Erythroblast (primary cell): ENCODE results near the gene SLC35F3.
A peak's percentile ranks its signal among the peaks of the same experiment; 100 is the strongest.

Experiments used
- DNase-seq, 2 experiments: peaks; one replicate each; lab custom pipeline; 2025; lab: John Stamatoyannopoulos, UW
- GATA1 ChIP-seq: IDR thresholded peaks from 2 replicates; pipeline ENCODE4 v1.6.1; 2011; ENCODE audit warnings: low read depth, mild to moderate bottlenecking, control low read depth, low read length, moderate library complexity
- POLR2A ChIP-seq: IDR thresholded peaks from 2 replicates; pipeline ENCODE4 v1.6.1; 2011; ENCODE audit warnings: mild to moderate bottlenecking, low read length

Gene SLC35F3

DNA sequence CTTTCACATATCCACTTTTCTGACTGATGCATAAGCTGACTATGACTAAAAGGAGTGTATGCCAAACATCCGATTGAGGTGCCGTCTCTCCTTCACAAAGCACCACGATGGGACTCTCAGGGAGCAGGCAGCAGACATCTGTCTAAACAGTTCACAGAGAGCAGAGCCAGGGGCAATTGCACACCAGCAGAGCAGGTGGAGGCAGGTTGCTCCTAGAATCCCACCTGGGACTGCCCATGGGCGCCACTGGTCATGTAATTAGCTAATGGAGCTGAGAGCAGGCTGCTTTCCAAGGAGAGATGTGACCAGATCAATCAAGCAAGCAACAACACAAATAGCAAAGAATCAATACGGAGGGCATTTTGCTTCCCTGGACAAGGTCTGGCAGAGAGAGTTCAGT lies 438.3 kb downstream of the SLC35F3 start:
- no peak for DNase-seq
- no peak for TF ChIP-seq POLR2A
- TF ChIP-seq GATA1, result no peak

DNA sequence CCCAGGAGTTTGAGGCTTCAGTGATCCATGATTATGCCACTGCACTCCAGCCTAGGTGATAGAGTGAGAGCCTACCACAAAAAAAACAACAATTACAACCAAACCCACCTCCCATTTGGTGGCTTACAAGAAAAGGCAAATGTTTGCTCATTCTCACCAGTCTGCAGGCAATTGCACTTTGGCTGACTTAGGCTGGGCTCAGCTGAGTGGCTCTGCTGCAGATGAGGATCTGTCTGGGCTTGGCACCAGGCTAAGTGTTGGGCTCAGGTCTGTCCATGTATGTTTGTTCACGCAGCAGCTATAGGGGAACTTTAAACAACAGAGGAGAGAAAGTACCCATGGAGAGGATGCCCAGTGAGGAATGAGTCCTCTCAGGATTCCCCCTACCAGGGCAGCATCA lies 440.8 kb downstream of the SLC35F3 start:
- no peak for DNase-seq
- TF ChIP-seq GATA1 (no peak), POLR2A (no peak)

DNA sequence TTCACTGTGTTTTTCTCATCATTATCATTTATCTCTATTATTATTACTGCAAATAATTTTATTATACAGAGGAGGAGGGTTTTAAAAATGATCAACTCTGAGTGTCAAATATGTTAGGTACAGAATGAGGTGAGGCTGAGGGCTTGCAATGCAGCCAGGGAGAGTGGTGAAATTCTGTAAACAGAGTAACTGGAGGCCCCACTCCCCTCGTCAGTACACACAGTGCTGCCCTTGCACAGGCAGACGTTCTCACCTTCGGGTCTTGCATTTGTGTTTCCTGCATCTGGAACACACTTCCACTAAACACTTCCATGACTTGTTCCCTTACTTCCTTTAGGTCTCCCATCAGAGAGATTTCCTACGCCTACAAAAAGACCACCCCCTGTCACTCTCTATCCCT lies 444.5 kb downstream of the SLC35F3 start:
- DNase-seq, result no peak
- no peak for TF ChIP-seq POLR2A
- TF ChIP-seq GATA1, result no peak

DNA sequence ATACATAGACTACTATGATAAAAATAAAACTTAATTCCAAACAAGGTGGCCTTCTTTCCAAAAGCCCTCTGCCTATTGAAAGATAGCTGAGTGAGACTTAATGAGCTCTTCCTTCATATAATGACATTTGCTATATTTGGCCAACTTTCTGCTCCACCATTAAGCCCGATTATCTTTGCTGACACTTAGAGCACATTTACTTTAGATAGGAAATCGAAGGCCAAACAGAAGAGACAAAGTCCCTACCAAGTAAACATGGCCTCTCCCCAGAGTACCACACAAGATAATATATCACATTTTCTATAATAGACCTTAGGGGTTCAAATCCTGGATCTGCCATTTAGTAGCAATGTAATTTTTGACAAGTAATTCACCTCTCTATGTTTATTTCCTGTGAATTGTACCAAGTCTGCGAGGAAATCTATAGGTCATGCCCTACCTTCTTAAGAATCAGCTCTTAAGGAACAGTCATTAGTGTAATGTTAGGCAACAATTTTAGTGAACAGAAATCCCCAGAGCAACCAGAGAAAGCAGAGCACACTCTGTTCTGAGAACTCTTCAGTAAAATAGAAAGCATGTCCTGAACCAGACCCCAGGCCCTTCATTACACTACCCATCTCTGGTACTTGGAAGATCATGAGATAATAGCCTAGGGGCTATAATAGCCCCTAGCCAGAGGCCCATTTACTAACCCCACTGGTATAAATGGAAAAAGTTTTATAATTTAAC lies 451.5 kb downstream of the SLC35F3 start:
- no peak for TF ChIP-seq POLR2A
- TF ChIP-seq GATA1, result no peak

DNA sequence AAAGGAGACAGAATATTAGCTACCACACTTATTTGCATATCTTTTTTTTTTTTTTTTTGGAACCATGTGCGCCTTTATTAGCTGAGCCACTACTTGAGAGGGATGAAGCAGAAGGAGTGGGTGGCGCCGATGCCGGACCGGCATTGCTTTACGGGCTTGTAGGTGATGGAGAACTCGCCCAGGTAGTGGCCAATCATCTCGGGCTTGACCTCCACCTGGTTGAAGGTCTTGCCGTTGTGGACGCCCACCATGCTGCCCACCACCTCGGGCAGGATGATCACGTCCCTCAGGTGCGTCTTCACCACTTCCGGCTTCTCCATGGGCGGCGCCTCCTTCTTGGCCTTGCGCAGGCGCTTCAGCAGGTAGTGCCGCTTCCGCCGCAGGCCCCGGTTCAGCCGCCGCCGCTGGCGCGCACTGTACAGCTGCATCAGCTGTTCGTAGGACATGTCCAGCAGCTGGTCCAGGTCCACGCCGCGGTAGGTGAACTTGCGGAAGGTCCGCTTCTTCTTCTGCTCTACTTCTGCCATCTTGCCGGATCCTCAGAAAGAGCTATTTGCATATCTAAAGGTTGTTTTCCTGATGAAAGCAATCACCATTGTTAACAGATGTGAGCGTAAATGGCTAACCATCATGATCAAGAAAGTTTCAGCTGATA lies 452.3 kb downstream of the SLC35F3 start:
- peak; percentile 17 to 29 for DNase-seq
- TF ChIP-seq POLR2A, result peak; percentile 55

More for the DNA sequence above, 451.5 kb downstream of the SLC35F3 start:
- DNase-seq, result no peak

DNA sequence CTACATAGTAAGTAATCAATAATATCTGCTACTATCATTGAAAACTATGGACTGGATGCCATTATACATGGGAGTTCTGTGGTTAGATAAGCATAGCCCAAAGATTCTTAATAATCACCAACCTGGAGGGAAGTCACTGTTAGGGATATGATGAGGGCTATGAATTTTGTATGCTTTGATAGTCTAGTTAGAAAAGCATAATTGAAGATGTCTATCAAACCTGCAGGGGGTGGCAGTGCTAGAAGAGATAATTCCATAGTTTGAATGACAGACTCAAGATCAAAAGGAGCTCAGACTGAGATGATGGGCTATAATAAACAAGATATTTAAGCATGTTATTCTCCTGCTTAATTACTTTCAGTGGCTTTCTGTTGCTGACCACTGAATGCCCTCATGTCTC lies 453.4 kb downstream of the SLC35F3 start:
- DNase-seq, result no peak
- no peak for TF ChIP-seq POLR2A
- no peak for TF ChIP-seq GATA1

DNA sequence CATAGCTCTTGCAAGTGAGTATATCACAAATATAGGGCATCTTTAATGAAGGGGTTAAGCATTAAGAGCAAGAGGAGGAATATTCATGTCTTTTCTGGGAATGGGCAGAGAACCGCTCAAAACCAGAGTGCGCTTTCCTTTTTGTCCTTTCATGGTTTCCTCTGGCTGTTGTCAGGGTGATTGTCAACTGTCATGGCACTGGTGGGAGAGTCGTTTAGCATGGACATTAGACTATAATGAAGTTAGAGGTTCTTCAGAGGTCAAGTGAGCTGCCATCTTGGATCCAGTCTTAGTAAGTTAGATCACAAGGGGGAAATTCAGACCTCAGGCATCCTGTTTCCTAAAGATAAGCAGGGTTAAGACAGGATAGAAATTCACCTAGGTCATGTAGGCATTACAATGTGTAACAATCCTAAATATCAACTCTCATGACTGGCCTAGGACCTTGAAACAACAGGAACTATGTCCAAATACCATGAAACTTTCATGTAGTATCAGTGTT lies 456.7 kb downstream of the SLC35F3 start:
- DNase-seq, result peak in 1 of 2 experiments; percentile 21
- no peak for TF ChIP-seq POLR2A
- no peak for TF ChIP-seq GATA1

DNA sequence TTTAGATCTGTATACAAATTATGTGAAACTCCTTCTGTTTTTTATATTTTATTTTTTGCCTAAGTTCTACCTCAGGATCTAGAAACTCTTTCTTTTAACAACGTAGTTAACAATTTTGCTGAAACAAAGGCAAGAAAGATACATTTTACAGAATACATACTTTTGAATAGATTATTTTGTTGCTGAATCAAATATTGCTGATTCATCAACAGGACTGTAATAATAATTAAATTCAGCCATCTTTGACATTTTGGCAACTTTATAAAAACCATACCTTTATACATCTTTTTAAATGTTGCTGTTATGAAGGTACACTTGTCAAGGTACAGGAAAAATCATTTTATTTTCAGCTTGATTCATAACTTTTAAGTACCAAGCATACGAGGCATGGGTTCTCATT lies 458.1 kb downstream of the SLC35F3 start:
- TF ChIP-seq GATA1, result no peak
- no peak for TF ChIP-seq POLR2A
- DNase-seq, result no peak

DNA sequence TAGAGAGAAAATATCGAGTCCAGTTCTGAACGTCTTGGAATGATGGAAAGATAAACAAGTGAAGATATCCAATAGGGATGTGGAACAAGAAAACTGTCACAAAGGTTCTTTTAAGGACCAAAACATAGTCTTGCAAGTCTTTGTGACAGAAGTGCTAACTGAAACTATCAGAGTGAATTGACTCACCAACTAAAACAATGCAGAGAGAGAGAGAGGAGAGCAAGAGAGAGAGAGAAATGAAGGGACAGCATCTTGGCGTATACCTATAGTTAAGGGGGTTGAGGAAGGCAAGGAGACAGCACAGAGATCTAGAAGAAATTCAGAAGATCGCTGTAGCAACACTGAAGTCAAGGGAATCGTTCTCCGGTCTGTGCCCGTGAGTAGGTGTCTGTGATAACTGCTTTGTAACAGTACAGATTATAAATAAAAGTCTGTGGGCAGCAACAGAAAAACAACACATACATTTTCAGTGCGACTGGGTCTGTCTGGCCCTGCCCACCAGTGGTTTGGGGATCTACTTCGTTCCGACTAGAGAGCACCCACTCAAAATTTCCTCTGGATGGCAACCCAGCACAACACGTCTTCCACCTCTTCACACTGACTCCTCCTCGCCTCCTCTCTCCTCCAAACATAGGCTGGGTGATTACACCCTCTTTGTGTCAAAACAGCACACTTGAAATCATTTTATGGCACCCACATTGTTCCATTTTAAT lies 464.0 kb downstream of the SLC35F3 start:
- peak in 1 of 2 experiments; percentile 16 for DNase-seq

DNA sequence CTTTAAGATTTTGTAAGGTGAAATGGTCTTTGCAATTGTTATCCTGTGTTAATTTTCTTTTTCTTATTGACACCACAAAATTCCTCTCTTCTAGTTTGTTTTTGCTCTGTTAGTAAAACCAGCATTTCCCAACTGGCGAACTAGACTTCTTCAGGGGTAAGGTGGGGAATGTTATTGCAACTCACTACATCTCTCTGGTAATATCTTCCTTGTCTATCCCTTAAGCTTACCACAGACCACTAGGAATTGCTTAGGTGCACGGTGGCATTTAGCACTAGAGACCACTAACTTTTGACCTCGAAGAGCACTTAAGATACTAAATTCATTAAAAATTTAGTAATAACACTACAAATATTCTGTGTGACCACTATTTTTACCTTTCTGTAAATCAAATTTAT lies 464.6 kb downstream of the SLC35F3 start:
- TF ChIP-seq GATA1 (no peak), POLR2A (no peak)
- DNase-seq, result no peak

More for the DNA sequence above, 464.0 kb downstream of the SLC35F3 start:
- TF ChIP-seq POLR2A (no peak), GATA1 (no peak)

DNA sequence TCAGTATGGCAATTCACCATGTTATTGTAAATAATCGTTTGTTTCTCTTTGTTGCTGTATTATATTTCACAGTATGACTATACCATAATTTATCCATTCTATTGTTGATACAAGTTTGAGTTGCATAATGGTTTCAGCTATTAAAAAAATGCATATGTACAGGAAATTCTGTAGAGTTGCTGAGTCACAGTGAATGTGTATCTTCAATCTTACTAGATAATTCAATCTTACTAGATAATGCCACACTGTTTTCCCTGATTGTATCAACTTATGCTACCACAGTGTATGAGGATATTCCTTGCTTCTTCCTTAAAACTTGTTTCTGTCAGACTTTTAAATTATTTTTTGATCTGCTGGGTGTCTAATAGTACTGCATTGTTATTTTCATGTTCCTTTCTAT lies 465.3 kb downstream of the SLC35F3 start:
- DNase-seq, result peak; percentile 23 to 37
- TF ChIP-seq POLR2A (no peak), GATA1 (no peak)

DNA sequence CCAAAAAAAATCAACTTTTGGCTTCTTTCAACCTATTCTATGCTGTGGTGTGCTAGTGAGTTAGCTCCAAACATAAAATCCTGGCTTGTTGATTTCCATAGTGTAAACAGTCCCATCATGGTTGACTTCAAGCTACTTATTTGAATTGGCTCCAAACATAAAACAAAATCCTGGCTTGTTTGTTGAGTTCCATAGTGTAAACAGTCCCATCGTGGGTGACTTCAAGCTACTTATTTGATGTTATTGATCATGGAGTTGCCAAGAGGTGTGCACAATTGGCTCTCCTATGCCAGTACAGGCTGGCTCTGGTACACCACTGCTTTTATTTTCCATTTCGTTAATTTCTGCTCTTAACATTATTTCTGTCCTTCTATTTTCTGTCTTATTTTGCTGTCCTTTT lies 466.9 kb downstream of the SLC35F3 start:
- TF ChIP-seq POLR2A, result no peak
- no peak for DNase-seq

DNA sequence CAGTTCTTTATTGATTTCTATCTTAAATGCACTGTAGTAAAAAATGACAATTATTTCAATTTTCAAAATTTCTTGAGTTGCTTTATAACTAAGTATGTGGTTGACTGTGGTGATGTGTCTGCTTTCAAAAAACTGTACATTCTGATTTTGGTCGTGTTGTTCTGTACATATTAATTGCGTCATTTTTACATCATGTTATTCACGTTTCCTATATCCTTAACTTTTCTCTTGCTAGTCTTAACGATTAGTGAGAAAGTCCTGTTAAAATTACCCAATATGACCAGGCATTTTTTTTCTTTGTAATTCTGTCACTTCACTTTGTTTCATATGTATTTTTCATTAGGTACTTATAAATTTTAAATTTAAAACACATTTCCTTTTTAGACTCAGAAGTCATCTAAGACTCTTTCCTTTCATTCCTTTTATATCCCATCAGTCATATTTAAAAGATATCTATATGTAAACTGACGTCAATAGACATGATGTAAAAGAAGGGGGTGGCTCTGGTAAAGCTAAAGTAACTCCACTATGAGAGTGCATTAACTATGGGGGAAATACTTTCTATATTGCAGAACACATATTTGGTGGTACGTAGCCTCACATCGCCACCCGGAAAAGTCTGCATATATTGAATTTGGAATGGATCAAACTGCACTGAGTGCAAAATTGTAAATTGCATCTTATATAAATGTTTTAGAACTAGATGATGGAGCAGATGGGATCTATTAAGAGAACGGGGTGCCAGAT lies 467.7 kb downstream of the SLC35F3 start:
- TF ChIP-seq POLR2A, result no peak
- no peak for TF ChIP-seq GATA1
- DNase-seq, result peak; percentile 23 to 56
